Right atrium auricular region (tissue), 2 donors: ENCODE measurements around the gene ELP1. TPM values are rescaled to one million over a fixed set of nuclear protein-coding genes. Genes with fewer than 3 reads are reported as not detected.
"Not testable (repeated sequence)": the region's sequence is repeated elsewhere in the genome, so short reads cannot be mapped to it uniquely, and the experiment has no call there.

Experiments
- DNase-seq: peaks from one replicate; pipeline ENCODE4 v3.0.0-alpha.2; 2019; ENCODE audit warnings: low spot score
- H3K27ac ChIP-seq, 2 donors: fragments of 200-600 bp; sonication (generic); 1 replicate in 1 of 2; 2 replicates in 1 of 2; pipeline ENCODE4 v1.5.1; 2016 to 2019
- H3K27me3 ChIP-seq, 2 donors: fragments of 200-600 bp; sonication (generic); one replicate each; pipeline versions ENCODE4 v1.5.1 to v1.6.0; 2017 to 2019
- H3K36me3 ChIP-seq: fragments of 200-600 bp; sonication (generic); one replicate; pipeline ENCODE4 v1.5.1; 2016
- H3K4me1 ChIP-seq, 2 donors: fragments of 200-600 bp; sonication (generic); one replicate each; pipeline versions ENCODE4 v1.5.1 to v1.6.0; 2017 to 2019
- H3K4me3 ChIP-seq, 2 donors: fragments of 200-600 bp; sonication (generic); 1 replicate in 1 of 2; 2 replicates in 1 of 2; pipeline ENCODE4 v1.5.1; 2017 to 2019; ENCODE audit warnings: mild to moderate bottlenecking in 1 of 2, moderate library complexity in 1 of 2
- H3K9me3 ChIP-seq, 2 donors: fragments of 200-600 bp; sonication (generic); one replicate each; pipeline ENCODE4 v1.5.1; 2019
- total RNA-seq, 2 donors: library from RNA; depleted of rRNA; stranded (reverse); fragments of >200 nt; gene quantifications; one replicate each; pipeline ENCODE4 v1.1.0, GENCODE V29; 2016
- TF ChIP-seq, protein P1 (sequence below), 2 donors: fragments of 200-600 bp; sonication (generic); IDR thresholded peaks; one replicate each; pipeline ENCODE4 v1.5.1; 2019; ENCODE audit warnings: antibody characterized with exemption in 2 of 2

Gene ELP1
- total RNA-seq, 2 donors from 2014 or later, result 14.7 to 22.1 TPM

DNA sequence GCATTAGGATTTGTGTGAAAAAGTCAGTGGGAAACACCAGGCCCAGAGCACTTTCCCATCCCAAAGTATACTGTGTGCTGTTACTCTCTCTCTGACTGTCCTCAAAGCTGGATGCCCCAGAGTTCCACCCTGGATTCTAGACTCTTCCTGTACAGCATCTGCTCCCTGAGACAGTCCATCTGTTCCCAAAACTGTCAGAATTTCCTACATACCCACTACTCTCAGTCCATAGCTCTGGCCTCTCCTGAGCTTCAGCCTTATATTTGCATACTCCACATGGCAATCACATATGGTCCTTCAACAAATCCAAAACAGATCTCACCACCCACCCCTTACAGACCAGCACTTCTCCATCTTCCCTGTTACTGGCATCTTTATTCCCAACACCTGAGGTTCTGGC is 9.5 kb downstream of the ELP1 start:
- Histone ChIP-seq H3K4me3 (no peak overlapping the region), H3K9me3 (no peaks in the 10 kb centered on the region), H3K36me3 (peaks cover 77% of the 10 kb centered on the region), H3K4me1 (no peaks in the 10 kb centered on the region), H3K27ac (no peak overlapping the region), H3K27me3 (no peaks in the 10 kb centered on the region)
- TF ChIP-seq, protein P1, sequence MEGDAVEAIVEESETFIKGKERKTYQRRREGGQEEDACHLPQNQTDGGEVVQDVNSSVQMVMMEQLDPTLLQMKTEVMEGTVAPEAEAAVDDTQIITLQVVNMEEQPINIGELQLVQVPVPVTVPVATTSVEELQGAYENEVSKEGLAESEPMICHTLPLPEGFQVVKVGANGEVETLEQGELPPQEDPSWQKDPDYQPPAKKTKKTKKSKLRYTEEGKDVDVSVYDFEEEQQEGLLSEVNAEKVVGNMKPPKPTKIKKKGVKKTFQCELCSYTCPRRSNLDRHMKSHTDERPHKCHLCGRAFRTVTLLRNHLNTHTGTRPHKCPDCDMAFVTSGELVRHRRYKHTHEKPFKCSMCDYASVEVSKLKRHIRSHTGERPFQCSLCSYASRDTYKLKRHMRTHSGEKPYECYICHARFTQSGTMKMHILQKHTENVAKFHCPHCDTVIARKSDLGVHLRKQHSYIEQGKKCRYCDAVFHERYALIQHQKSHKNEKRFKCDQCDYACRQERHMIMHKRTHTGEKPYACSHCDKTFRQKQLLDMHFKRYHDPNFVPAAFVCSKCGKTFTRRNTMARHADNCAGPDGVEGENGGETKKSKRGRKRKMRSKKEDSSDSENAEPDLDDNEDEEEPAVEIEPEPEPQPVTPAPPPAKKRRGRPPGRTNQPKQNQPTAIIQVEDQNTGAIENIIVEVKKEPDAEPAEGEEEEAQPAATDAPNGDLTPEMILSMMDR (IDR thresholded peaks at IDR 0.05), result no peak
- no peak for DNase-seq

DNA sequence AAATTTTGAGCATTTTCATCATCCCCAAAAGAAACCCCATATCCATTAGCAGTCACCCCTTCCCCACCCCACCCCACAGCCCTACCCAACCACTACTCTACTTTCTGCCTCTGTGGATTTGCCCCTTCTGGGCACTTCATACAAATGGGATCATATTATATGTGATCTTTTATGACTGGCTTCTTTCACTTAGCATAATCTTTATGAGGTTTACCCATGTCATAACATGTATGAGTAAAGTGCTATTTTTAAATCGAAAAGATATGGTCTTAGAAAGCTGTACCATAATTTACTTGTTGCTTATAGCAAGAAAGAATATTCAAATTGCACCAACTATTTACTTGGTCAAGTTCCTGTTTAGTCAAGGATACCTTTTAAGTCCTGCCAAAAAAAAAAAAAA is 12.7 kb downstream of the ELP1 start:
- H3K27me3 ChIP-seq, result no peaks in the 10 kb centered on the region
- H3K4me1 ChIP-seq, result no peaks in the 10 kb centered on the region
- TF ChIP-seq, protein P1 (IDR thresholded peaks at IDR 0.05), result no peak
- H3K36me3 ChIP-seq, result peaks cover 80% of the 10 kb centered on the region
- H3K27ac ChIP-seq, result no peak overlapping the region
- H3K9me3 ChIP-seq, result no peaks in the 10 kb centered on the region
- no peak for DNase-seq
- H3K4me3 ChIP-seq, result no peak overlapping the region

DNA sequence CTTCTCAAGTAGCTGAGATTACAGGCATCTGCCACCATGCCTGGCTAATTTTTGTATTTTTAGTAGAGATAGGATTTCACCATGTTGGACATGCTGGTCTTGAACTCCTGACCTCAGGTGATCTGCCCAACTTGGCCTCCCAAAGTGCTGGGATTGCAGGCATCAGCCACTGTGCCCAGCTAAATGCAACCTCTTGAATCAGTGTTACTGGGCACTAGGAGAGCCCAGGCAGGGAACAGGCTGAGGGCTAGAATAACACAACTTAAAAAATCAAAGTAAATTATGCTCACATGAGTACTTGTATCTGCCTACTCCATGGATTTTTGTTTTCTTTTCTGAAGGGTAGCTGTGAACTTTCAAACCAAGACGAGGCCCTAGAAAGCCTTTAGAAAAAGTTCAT is 13.5 kb downstream of the ELP1 start:
- not testable (repeated sequence) for H3K4me1 ChIP-seq, H3K27me3 ChIP-seq, H3K9me3 ChIP-seq, H3K4me3 ChIP-seq, DNase-seq, H3K27ac ChIP-seq
- peaks cover 80% of the 10 kb centered on the region for H3K36me3 ChIP-seq

DNA sequence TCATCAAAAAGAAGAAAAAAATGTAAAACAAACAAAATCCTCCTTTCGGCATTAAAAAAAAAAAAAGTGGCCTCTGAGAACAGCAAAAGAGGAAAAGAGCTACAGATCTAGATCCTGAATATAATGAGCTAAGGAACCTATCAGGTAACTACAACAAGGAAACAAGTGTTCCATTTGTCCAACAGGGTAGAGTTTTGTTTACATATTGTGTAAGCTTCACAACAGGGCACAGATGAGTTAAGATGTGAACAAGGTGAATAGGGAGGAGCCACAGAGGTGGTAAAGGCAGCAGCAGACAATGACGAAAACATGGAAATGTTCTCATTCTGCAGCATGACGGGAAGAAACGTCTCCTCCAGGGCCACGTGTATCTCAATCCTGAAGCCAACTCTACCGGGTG is 14.4 kb downstream of the ELP1 start:
- Histone ChIP-seq H3K9me3 (no peaks in the 10 kb centered on the region), H3K4me3 (no peak overlapping the region), H3K36me3 (peaks cover 81% of the 10 kb centered on the region), H3K27me3 (no peaks in the 10 kb centered on the region), H3K4me1 (no peaks in the 10 kb centered on the region), H3K27ac (no peak overlapping the region)
- DNase-seq, result no peak
- TF ChIP-seq, protein P1 (IDR thresholded peaks at IDR 0.05), result no peak

DNA sequence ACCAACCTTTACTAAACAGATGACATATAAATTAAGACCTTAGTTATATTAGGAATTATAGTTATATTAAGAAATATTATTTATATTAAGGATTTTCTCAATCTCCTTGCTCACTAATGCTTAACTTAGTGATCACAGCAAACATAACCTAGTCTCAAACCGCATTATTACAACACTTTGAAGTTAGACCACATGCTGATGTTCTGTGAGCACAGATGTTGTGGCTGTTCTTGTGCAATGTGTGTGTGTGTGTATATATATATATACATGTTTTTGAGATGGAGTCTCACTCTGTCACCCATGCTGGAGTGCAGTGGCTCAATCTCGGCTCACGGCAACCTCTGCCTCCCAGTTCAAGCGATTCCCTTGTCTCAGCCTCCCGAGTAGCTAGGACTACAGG is 20.5 kb downstream of the ELP1 start:
- H3K27ac ChIP-seq, result no peak overlapping the region
- DNase-seq, result no peak
- H3K27me3 ChIP-seq, result no peaks in the 10 kb centered on the region
- no peaks in the 10 kb centered on the region for H3K9me3 ChIP-seq
- H3K4me1 ChIP-seq, result no peaks in the 10 kb centered on the region
- TF ChIP-seq, protein P1 (IDR thresholded peaks at IDR 0.05), result no peak
- no peak overlapping the region for H3K4me3 ChIP-seq
- H3K36me3 ChIP-seq, result peaks cover 78% of the 10 kb centered on the region

DNA sequence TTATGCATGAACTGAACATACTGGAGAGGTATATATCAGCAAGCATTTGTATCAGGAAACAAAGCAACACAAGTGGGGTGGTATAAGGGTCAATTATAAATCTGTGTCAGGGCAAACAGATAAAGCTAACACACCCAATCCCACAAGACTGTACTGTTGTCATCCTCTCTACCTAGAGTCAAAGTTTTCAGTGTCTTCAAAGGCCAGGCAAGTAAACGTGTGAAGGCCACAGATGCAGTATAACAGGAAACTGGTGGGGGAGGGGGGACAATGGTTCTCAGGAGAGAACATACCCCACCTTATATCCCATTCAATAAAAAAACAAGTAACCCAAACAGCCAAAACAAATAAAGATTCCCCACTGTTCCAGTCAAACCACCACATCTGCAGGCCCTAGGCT is 22.1 kb downstream of the ELP1 start:
- Histone ChIP-seq H3K27me3 (no peaks in the 10 kb centered on the region), H3K4me1 (no peaks in the 10 kb centered on the region), H3K4me3 (no peak overlapping the region), H3K9me3 (no peaks in the 10 kb centered on the region), H3K27ac (no peak overlapping the region), H3K36me3 (peaks cover 79% of the 10 kb centered on the region)
- TF ChIP-seq, protein P1 (IDR thresholded peaks at IDR 0.05), result no peak
- no peak for DNase-seq
